ENCODE results near the gene IL17RC. TPM values are rescaled to one million over a fixed set of nuclear protein-coding genes. Genes with fewer than 3 reads are reported as not detected.
A peak's percentile ranks its signal among the peaks of the same experiment; 100 is the strongest.

IL17RC gene
- total and polyA plus RNA-seq, 3 donors from 2014 or later: 12.0 to 26.1 (median 21.0) TPM

- H3K36me3 ChIP-seq (ENCODE audit: low read depth, missing control alignments): no peaks in the 10 kb centered on the region
- TF ChIP-seq CTCF (IDR thresholded peaks at IDR 0.05) (peak; percentile 71 to 86 (median 83)), POLR2A (IDR thresholded peaks at IDR 0.05) (no peak)
- peak overlapping the region; percentile 58 to 71 for H3K4me3 ChIP-seq
- intact Hi-C loops (cut with DNase I; ENCODE audit: low total_unique reads): no loop called here
- DNase-seq: peak; percentile 94
- no peaks in the 10 kb centered on the region for H3K9me3 ChIP-seq
- peak overlapping the region; percentile 78 to 86 for H3K27ac ChIP-seq
- H3K27me3 ChIP-seq: no peaks in the 10 kb centered on the region
- peaks cover 5% of the 10 kb centered on the region for H3K4me1 ChIP-seq
- 1 to 5% methylated on average over 17 to 37 of the region's 90 CpGs for WGBS, 2 donors
Observed at GRCh38 chr3:9946112-9947024, 29.5 kb downstream of the IL17RC start.

GRCh38 chr3:9947025-9947995 lies 30.4 kb downstream of the IL17RC start:
- no peaks in the 10 kb centered on the region for H3K36me3 ChIP-seq (ENCODE audit: low read depth, missing control alignments)
- TF ChIP-seq POLR2A (IDR thresholded peaks at IDR 0.05) (no peak), CTCF (IDR thresholded peaks at IDR 0.05) (peak; percentile 43 to 65 (median 54))
- 43 to 49% methylated on average over 30 to 75 of the region's 86 CpGs for WGBS, 2 donors
- H3K9me3 ChIP-seq: no peaks in the 10 kb centered on the region
- peak overlapping the region; percentile 78 to 86 for H3K27ac ChIP-seq
- peaks cover 10% of the 10 kb centered on the region for H3K4me1 ChIP-seq
- H3K27me3 ChIP-seq: no peaks in the 10 kb centered on the region
- H3K4me3 ChIP-seq: peak overlapping the region; percentile 58 to 71
- DNase-seq: peak; percentile 78
- intact Hi-C loops (cut with DNase I; ENCODE audit: low total_unique reads): no loop called here

- TF ChIP-seq POLR2A (IDR thresholded peaks at IDR 0.05): no peak
- no peak for TF ChIP-seq CTCF (IDR thresholded peaks at IDR 0.05)
- H3K4me3 ChIP-seq: no peak overlapping the region
- H3K4me1 ChIP-seq: peaks cover 10% of the 10 kb centered on the region
- DNase-seq: no peak
- intact Hi-C loops (cut with DNase I; ENCODE audit: low total_unique reads): no loop called here
- H3K27ac ChIP-seq: no peak overlapping the region
- H3K36me3 ChIP-seq (ENCODE audit: low read depth, missing control alignments): no peaks in the 10 kb centered on the region
- no peaks in the 10 kb centered on the region for H3K27me3 ChIP-seq
- 69 to 89% methylated on average over 3 of the region's 3 CpGs for WGBS, 2 donors
- H3K9me3 ChIP-seq: no peaks in the 10 kb centered on the region
Observed at GRCh38 chr3:9948586-9948985, 31.7 kb downstream of the IL17RC start.

- H3K27ac ChIP-seq: no peak overlapping the region
- WGBS, 2 donors: 94 to 100% methylated on average over 3 to 6 of the region's 7 CpGs
- intact Hi-C loops (cut with DNase I; ENCODE audit: low total_unique reads): no loop called here
- DNase-seq: no peak
- no peaks in the 10 kb centered on the region for H3K27me3 ChIP-seq
- H3K4me1 ChIP-seq: peaks cover 10% of the 10 kb centered on the region
- H3K4me3 ChIP-seq: no peak overlapping the region
- TF ChIP-seq CTCF (IDR thresholded peaks at IDR 0.05): no peak
- TF ChIP-seq POLR2A (IDR thresholded peaks at IDR 0.05): no peak
- H3K36me3 ChIP-seq (ENCODE audit: low read depth, missing control alignments): no peaks in the 10 kb centered on the region
- no peaks in the 10 kb centered on the region for H3K9me3 ChIP-seq
Observed at GRCh38 chr3:9949115-9949514, 32.2 kb downstream of the IL17RC start.
